HG03439 (cell line): ENCODE data around the gene ODAD2.
"Not testable (repeated sequence)": the region's sequence is repeated elsewhere in the genome, so short reads cannot be mapped to it uniquely, and the experiment has no call there.

Experiments
- ATAC-seq: cut with Tn5 transposase; IDR thresholded peaks from one replicate; pipeline ENCODE4 v1.9.1; 2021; ENCODE audit warnings: mild to moderate bottlenecking, moderate library complexity; ENCODE audit not compliant: unreplicated experiment

The ODAD2 gene

DNA sequence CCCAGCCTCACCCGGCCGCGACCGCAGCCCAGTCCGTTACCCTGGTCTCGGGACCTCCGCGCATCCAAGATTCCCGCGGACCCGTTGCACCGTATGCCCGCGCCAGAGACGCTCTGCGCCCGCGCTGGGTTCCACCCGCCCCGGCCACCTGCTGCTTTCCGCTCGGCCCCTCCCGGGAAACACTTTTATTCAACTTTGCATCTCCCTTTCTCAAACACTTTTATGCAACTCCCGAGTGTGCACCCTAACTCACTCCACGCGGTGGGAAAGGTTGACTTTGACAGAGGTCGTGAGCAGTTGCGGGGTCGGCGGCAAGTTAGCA, at the start of gene ODAD2:
Gene ODAD2, minus strand, starts transcription at position 126 of the 322 bp plus-strand sequence. CDS start 3,937 bp downstream, outside the sequence.
- ATAC-seq = no peak

- no peak for ATAC-seq
Measured at GRCh38 chr10:28047061-28047460, 48.2 kb upstream of the ODAD2 start.

DNA sequence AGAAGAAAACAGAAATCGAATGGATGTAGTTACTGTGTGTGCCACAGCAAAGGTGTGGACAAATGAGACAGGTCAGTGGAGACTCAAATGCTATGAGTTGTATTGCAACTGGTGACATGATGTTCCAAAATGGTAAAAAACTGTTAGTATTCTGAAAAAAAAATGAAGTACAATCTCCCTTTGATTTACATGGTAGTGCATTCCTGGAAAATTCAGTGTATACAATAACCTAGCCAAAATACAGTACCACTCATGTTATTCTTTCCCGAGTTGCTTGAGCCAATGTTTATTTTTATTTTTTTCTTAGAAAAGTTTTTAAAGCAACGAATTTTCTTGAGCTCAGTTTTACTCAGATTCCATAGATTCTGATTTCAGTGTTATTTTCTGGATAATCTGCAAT, 47.7 kb upstream of the ODAD2 start:
- no peak for ATAC-seq

- no peak for ATAC-seq
Measured at GRCh38 chr10:28043941-28044340, 45.1 kb upstream of the ODAD2 start.

DNA sequence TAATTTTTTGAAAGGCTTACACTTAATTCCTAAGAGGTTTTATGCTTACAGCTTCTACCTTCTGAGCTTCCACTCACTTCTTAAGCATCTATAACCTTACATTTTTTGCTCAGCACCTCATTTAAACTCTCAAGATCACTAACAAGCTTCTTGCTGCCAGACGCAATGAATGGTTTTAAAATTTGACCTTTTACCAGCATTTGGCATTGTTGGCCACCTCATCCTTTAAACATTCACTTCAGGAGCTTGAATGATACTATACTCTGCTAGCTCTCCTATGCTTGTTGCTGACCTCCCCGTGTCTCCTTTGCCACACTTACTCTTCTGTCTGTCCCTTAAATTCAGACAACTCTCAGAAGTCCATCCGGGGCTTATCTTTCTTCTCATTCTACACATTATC, 37.7 kb upstream of the ODAD2 start:
- ATAC-seq = no peak

DNA sequence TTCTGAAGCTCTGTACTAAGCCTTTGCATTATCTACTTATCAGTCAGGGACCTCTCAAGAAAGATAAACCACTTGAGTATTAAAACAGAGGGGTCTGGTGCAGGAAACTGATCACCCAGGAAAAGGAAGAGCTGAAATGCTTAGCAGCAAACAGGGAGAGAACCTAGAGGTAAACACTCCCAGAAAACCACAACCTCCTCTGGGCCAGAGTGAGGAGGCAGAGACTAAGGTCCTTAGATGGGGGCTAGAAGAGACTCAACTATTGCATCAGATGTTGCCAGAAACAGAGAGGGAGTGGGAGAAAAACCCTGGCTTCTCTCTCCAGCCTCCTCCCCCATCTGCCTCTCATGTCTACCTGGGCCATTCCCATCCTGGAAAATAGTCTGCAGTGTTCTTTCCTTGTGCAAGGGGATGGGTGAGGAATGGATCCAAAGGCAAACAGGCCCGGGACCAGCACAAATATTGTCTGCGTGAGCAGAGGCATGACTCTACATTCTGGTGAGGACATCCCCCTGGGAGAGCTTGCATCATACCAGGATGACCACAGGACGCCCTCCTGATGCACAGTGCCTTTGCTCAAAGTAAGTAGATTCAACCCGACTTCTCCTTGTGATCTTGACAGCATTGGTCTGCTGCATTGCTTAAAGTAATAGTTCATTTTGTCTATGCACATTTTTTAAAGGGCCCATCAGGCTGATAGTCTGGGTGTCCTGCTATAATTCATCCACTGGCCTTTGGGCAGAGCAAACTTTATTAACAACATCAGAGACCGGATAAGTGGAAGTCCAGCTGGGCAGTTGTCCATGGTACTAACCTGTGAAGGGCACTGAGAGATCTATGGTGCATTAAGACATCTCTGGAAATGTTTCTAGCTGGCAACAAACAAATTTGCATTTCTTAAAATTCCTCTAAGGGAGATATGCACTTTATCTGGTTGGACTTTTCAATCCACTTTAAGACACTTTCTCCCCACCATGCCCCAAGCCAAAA, 22.4 kb upstream of the ODAD2 start:
- no peak for ATAC-seq

DNA sequence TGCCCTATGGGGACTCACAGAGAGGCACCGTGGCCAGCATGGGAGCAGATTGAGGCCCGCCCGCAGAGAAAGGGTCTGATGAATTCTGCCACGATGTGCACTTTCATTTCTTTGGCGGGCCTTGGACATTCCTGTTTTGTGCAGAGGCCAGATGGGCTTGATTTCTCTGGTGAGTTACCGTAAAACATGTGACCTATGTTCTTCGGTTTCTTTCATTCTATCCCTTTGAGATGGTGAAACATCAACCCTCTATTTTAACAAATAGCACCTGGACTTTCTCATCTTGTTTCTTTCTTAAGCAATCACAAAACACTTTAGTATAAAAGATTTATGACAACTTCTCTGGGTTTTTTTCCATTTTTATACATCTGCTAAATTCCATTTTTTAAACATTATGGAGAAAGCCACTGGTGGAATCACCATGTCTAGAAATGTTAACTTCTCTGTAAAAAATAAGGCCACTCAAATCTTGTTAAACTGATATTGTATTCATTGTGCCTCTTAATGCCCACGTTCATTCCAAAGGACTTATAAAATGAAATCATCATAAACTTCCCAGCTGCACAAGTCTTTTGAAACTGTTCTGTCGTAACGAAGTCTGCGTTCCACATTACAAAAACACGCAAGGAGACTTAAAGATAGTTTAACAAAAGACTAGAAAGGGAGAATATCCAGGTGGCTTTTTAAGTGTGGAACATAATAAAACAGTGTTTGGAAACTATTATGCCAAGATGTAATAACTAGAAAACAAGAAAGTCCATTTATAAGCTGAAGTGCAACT, 21.4 kb upstream of the ODAD2 start:
- no peak for ATAC-seq

DNA sequence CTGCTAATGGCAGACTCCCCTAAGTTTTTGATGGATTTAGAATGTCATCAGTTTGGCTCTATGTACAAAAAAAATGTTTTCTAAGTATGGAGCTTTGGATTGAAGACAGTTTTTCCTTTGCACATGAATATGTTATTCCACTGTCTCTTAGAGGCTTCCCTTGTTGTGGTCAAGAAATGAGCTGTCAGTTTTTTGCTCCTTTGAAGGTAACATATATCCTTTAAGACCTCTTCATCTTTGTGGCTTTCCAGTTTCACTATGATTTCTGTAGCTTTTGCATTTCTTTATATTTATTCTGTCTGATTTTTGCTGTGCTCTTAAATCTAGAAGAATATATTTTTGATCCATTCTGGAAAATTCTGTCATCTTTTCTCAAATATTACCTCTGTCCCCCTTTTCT, 15.8 kb upstream of the ODAD2 start:
- ATAC-seq = no peak

GRCh38 chr10:28012990-28013515, 14.2 kb upstream of the ODAD2 start:
- ATAC-seq = no peak

DNA sequence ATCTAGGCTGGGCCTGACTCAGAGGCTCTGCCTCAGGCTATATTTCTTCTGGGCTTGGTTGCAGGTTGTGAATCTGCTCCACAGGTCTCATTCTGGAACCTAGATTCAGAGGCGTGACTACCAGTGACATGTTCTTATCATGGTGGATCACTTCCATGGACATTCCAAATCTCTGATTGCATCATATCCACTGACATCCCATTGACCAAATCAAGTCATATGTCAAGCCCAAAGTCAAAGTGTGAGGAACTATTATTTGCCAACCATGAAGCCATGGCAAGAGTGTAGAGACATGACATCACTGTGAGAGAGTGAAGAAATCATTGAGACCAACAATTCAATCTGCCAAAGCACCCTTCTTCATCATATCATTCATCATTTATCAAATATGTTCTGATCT, 11.9 kb upstream of the ODAD2 start:
- ATAC-seq = no peak

DNA sequence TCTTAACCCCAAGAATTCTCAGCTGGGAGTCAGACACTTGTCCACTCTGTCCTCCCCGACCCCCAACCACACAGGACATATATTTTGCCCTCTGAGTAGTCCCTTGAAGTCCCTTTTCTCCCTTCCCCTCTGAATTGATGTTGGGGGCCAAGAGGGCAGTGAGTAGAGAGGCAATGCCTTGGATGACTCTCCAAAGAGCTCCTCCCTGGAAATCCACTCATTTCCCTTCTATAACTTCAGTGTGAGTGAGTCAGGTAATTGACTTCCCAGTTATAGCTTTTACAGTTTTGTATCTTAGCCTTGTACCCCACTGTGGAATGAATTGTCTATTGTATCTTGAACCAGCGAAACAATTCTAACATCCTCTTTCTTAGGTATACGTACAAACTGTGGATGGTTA, 9.2 kb upstream of the ODAD2 start:
- ATAC-seq = no peak

DNA sequence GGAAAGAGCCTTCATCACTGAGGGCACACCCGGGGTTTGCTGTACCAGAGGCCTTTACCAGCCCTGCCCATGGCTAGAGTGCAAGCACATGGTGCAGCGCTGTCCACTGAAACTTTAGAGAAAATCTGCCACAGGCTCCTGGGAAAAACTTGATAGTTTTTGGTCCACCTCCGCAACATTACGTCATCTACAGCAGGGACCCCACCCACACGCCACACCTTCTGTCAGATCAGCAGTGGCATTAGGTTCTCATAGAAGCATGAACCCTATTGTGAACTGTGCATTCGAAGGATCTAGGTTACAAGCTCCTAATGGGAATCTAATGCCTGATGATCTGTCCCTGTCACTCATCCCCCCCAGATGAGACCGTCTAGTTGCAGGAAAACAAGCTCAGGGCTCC, 2.5 kb upstream of the ODAD2 start:
- ATAC-seq = no peak

DNA sequence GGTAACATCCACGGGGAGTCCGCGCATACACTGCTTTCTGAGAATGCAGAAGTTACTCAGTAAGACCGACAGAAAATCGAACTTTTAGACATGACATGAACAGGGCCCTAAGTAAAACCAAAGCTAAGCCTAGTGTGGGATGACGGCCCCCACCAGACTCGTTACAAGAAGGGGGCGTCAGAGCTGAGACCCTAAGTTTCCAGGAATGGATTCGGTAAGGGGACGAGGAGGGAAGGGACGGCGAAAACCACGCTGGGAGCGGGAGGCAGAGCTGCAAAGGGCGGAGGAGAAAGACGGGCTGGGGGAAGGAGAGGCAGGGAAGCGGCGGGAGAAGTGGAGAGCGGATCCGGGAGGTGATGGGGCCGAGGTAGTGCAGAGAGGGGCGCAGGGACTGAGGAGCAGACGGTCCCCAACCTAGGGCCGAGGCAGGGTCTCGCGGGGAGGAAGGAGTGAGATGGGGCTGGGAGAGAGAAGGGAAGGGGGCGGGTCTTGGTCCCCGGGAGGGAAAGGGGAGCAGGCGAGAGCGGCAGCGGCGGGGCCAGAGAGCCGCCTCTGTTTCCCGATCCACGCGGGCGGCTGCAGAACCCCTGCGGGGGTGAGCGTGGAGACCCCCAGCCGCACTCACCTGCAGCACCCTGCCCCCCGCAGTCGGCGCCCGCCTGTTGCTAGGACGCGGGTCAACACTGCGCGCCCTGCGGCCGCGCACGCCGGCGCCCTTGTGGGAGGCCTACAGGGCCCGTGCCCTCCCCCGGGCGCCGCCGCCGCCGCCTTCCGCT, 513 bp downstream of the ODAD2 start:
- no peak for ATAC-seq

DNA sequence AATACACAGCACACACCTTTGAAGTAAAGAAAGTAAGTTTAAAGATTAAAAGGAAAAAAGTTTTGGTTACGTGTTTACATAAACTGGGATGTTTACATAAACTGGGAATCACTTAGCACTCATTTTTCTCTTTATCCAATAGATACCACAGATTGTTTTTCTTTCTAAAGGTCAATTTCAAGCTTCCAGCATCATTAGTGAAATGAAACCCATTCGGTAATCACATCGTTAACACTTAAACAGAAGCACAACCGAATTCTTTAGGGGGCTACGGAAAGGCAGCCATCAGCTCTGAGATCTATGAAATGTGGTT, 1.1 kb downstream of the ODAD2 start:
- no peak for ATAC-seq

DNA sequence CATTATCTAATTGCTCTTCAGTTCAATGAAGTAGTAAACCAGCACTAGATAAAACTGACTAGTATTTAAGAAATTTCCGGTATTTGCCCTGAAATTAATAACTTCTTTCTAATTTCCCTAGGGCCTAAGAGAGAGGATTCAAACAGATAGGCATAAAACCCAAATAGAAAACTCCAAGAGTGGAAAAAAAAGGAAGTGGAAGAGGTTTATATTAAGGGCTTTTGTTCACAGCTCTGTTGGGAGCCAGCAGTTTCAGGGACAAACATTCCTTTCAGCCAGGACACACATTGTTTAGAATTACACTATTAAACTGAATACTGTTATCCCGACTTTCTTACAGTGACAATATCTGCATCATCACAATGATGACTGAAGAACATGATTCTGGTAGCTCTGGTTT, 3.6 kb downstream of the ODAD2 start:
- no peak for ATAC-seq

DNA sequence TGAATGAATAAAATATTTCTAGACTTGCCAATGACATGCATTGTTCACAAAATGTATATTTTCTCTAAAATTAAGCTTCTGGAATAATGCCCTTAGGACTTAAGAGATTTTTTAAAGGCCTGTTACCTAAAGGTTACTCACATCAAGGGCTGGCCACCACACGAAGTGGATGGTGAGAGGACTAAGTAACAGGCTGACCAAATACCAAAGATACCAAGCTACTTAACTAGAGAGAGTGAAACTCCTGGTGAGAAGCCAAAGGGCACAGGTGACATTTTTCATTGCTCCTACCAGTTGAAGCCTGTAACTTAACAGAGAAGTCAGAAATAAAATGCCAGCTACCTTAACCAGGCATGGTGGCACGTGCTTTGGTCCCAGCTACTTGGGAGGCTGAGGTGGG, 9.5 kb downstream of the ODAD2 start:
- not testable (repeated sequence) for ATAC-seq

GRCh38 chr10:27986821-27987220, 12.1 kb downstream of the ODAD2 start:
- no peak for ATAC-seq

DNA sequence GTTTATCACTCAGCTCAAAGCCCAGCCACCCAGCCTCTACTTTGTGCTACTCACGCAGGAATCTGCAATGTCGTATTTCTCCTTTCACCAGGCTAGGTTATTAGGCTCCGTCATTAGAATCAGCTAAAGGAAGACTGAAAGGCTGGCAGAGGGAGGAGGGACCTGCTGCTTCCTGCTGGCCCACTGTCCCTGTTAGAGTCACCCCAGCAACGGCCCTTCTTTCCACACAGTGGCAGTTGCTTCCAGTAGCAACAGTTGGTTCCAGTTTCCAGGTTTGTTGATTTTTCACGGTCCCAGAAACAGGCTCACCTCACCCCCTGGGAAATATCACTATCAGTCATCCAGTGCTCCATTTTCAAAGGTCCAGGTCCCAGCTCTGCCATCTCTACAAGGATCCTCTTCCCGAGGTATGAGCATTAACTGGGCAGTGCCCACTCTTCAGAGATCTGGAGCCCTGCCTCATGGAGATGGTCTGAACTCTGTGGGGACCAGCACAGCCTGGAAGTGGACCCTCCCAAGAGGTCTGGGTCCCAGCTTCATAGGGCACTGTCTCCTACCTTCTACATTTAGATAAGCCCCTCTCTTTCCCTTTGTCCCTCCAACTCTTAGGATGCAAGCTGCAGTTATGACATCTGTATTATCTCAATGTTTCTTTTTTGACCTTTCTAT, 15.9 kb downstream of the ODAD2 start:
- ATAC-seq = no peak

GRCh38 chr10:27981744-27982143, 17.1 kb downstream of the ODAD2 start:
- ATAC-seq = no peak

- ATAC-seq = not testable (repeated sequence)
Measured at GRCh38 chr10:27970795-27971194, 28.1 kb downstream of the ODAD2 start.

DNA sequence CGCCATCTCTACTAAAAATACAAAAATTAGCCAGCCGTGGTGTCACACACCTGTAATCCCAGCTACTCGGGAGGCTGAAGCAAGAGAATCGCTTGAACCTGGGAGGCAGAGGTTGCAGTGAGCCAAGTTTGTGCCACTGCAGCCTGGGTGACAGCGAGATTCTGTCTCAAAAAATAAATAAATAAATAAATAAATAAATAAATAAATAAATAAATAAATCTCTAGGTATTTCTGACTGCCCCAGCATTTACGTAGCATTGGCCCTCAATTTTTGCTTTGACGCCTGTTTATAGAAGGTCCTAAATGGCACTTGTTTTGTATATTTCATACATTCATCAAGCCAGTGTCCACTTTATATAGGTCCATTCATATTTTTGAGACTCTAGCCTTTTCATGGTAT, 28.9 kb downstream of the ODAD2 start:
- not testable (repeated sequence) for ATAC-seq
